COLO829 (cell line): ENCODE results near the gene FAM171A2.

Experiments
- DNase-seq: peaks from one replicate; pipeline ENCODE4 v3.0.0; 2012; ENCODE audit warnings: low spot score

The FAM171A2 gene

DNA sequence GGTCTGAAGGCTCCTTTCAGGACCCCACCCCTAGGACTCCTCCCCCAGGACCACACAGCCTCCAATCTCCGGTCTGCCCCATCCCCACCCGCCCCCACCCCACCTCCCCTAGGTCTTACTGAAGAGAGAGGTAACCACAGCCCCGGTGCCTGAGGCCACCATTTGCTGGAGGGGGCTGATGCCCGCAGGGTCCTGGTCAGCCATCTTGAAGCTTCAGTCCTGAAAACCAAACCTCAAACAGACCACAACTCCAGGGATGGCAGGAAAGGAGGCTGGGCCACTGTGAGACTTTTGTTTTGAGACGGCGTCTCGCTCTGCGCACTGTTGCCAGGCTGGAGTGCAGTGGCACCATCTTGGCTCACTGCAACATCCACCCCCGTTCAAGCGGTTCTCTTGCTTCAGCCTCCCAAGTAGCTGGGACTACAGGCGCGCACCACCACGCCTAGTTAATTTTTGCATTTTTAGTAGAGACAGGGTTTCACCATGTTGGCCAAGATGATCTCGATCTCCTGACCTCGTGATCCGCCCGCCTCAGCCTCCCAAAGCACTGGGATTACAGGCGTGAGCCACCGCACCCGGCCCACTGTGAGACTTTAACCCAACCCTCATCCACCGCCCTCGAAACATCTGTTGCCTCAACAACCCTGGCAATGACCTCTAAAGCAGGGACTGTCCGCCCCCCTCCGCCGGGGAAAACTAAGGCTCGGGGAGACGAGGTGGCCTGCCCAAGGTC lies 40.1 kb downstream of the FAM171A2 start:
- DNase-seq, result no peak

DNA sequence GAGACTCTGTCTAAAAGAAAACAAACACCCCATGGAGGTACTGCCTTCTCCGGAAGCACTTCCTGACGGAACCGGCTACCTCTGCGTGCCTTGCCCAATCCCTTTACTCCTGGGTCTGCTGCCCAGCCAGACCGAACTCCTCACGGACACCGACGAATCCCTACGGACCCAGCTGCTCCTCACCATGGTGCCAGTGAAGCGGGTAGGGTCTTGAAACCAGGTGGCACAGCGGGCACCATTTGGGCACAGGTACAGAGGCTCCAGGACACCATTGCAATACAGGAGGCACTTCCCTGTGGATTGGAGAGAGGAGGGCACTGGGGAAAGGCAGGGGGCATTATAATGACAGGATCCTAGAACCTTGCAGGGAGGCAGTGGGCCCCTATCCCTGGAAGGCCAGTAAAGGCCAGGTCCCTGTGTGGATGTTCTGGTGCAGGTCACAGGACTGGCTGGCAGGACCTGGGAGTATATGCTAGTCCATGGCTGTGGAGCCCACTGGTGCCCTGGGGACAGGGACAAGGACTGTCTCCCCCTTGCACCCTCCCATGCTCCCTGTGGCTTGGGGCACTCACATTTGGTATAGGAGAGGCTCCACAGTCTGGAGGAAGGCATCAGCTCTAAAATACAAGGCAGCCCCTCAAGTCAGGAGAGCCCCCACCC lies 41.3 kb downstream of the FAM171A2 start:
- no peak for DNase-seq

DNA sequence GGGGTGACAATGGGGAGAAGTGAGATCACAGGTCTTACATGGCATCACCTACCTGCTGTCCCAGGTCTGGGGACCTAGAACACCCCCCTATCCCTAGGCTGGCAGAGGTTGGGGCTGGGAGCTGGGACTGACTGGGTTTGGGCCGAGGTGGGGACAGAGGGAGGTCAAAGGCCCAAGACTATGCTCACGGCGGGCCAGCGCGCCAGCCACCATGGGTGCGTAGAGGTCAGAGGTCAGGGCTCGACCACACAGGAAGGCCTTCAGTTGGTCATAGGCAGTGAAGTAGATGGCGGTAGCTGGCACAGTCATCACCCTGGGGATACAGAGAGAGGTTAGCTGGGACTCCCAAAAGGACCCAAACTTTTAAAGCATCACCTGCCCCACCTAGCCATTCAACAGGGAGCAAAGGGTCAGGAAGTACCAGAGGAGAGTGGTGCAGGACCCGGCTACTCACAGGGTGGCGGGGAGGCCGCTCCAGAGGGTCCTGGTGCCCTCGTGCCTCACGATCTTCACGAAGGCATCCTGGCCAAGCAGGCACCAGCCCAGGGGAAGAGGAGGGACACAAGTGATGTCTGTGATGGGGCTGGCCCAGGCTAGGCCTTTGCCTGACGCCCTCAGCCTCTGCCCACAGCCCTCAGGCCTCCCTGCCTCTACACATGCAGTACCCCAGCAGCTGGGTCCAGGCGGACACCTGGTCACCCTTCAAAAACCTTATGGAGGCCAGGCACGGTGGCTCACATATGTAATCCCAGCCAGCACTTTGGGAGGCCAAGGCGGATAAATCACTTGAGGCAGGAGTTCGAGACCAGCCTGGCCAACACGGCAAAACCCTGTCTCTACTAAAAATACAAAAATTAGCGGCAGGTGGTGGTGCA lies 42.2 kb downstream of the FAM171A2 start:
- DNase-seq, result no peak

DNA sequence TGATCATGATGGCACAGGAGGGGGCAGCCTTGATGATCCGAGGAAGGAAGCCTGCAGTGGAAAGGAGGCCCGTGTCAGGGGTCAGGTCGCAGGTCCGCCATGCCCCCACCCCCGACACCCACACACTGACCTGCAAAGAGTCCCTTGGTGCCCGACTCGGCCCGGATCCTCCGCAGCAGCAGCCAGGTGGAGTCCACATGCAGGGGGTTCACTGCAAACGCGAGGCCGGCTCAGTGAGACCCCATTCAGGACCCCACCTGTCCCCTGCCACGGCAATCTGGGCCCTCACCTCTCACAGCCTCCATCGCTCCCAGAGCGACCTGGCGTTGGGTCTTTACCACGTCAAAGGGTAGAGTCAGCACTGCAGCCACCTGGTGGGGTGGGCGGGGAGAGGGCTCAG lies 43.6 kb downstream of the FAM171A2 start:
- no peak for DNase-seq

GRCh38 chr17:44318077-44318892 lies 45.4 kb downstream of the FAM171A2 start:
- no peak for DNase-seq

DNA sequence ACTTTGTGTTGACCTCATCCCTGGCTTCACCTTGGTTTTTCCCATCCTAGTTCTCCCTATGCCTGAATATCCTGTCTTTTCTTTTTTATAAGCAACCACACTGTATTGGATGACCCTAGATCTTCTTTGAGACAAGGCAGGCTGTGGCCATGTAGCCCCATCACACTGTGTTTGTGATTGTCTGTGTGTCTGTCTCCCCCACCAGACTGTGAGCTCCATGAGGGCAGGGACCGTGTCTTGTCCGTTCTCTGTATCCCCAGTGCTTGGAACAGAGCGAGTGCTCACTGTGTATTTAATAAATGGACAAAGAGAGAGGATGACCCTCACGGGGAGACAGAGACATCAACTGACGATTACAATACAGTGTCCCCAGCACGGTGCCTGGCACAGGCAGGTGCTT lies 46.1 kb downstream of the FAM171A2 start:
- no peak for DNase-seq

DNA sequence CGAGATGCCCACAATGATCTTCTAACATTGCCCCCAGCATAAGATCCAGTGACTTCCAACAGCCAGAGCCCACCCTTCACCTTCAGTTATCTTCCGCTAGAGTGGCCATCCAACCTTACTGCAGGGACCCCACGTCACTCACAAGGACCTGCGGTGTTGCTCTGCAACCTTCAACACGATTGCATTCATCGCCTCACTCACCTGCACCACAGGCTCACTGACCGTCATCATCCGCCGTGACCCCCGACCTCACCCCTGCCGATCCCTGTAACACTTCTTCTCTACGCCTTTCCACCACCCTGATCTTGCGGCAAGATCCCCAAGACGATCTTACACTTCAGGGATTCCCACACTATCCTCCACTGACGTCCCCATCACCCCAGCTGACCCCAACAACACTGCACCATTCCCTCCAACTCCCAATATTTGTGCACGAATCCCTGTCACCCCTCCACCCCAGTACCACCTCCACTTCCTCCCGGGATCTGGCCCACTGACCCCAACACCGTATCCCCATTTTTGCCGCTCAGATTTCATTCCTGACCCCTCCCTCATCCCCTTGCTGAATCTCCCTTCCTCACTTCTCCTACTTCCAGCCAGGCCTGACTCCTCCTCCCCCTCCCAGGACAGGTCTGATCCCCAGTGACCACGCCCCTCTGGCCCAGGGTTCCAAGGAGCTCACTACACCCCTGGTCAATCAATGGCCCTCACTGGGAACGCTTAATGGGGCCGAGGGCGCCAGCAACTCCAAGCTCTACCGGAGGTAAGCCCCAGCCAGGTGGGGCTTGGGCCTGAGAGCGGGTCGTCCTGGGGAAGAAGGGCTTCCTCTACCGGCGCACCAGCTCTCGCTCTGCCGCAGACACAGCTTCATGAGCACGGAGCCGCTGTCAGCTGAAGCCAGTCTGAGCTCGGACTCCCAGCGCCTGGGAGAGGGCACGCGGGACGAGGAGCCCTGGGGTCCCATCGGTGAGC lies 47.6 kb downstream of the FAM171A2 start:
- no peak for DNase-seq

DNA sequence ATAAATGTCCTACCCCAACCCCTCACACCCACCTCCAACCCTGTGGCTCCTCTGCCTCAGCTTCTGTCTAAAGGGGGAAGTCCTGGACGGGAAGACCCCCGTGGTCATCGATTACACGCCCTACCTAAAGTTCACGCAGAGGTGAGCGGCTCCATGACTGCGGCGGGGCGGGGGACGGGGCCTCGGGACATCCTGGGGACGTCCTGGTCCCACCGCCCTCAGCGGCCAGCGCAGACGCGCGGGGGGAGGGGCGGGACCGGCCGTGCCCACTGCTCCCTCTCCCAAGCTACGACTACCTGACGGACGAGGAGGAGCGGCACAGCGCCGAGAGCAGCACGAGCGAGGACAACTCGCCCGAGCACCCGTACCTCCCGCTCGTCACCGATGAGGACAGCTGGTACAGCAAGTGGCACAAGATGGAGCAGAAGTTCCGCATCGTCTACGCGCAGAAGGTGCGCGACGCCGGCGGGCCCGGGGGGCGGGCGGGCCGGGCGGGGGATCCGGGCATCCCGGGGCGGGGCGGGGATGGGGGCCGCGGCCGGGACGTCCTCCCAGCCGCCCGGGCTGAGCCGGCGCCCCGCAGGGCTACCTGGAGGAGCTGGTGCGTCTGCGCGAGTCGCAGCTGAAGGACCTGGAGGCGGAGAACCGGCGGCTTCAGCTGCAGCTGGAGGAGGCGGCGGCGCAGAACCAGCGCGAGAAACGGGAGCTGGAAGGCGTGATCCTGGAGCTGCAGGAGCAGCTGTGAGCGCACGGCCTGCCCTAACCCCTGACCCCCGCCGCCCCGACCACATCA lies 48.6 kb downstream of the FAM171A2 start:
- no peak for DNase-seq

DNA sequence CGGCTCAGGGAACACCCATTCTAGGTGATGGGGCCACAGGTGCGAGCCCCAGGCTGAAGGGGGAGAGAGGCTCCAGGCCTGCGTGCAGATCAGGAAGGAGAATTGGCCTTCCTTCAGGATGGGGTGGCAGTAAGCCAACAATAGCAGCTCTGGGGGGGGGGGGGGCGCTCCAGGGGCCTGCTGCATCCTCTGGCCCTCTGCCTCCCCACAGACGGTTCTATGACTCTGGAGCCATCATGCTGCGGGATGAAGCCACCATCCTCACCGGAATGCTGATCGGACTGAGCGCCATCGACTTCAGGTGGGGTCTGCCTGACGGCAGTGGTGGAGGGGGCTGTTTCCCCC lies 49.2 kb downstream of the FAM171A2 start:
- no peak for DNase-seq

GRCh38 chr17:44314031-44314430 lies 49.6 kb downstream of the FAM171A2 start:
- DNase-seq, result no peak

DNA sequence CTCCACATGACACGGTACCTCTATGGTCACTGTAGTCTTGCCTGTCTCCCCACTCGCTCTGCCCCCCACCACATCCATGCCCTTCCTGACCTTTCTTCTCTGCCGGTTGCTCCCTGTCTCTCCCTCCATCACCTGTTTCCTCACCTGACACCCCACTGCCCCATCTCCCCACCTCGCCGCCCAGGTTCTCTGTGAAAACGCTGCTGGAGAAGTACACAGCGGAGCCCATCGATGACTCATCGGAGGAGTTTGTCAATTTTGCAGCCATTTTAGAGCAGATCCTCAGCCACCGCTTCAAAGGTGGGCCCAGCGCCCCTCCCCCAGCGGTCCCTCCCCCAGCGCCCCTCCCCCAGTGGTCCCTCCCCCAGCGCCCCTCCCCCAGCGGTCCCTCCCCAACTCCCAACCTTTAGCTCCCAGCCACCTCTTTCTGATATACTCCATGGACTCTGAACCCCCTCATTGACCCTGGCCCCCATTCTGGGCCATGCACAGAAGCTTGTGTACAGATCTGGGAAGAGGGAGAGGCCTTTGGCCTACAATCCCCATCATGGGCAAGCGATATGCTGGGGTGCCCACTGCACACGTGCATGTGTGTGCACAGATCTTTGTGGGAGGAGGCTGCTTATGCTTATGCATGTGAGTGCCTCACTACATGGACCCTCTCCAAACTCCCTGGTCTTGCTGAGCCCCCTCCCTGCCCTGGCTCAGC lies 51.1 kb downstream of the FAM171A2 start:
- DNase-seq, result no peak

GRCh38 chr17:44311562-44312181 lies 52.0 kb downstream of the FAM171A2 start:
- no peak for DNase-seq

DNA sequence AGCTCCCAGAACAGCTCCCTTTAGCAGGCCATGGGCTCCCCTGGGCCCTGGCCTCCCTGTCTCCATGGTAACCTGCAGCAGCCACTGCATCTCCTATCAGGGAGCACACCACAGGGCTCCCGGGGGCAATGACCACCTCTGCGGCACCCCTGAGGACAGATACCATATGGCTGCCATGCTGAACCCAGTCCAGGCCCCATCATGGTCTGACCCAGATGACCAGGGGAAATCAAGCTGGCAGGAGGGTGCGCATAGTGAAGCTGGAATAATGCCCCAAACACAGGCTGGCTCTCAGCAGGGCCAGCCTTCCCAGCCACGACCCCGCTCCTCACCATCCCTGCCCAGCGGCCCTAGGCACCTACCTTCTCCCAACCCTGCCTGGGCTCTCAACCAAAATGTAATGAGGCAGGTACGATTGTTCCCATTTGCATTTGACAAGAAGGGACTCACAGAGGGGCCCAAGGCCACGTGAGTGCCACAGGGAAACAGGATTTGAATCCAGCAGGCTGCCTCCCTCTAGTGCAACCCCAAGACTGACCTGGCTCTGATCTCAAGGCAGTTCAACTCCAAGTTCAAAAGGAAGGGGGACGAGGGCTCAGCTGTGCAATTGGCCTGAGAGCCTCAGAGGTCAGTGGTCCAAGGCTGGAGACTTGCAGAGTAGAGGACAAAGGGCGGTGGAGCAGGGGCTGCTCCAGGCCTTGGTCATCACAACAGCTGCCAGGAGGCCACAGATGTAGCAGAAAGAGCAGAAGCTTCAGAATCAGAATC lies 52.9 kb downstream of the FAM171A2 start:
- no peak for DNase-seq

DNA sequence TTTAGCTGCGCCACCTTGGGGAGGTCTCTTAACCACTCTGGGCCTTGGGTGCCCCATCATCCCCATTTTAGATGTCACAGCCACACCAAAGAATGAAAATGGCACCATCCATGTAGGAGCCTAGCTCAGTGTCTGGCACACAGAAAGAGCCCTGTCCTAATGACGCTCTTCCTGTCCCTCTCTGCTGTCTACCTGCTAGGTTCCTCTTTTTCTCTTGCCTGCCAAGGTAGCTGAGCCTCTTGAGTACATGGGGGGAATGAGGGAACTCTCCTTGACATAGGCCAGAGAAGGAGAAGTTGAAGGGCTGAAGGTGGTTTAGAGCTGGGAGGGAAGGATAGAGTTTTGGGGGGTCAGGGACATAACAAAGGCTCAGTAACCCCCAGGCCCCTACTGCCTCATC lies 53.5 kb downstream of the FAM171A2 start:
- no peak for DNase-seq

DNA sequence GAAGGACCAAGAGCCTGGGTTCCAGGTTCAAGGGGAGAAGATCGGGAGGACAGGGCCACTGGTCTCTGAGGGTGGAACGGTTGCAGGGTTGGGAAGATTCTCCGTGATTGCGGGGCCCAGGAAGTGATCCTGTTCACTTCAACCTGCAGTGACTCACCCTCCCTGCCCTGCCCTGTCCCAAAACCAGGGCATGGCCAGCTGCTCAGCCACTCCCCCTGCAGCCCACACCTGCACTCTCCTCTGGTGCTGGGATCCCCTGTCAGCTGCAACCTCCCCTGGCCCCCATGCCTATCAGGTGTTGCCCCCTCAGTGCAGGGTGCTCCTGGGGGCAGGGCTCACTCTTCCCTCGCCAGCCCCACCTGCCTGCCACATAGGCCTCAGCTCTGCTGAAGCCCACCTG lies 54.2 kb downstream of the FAM171A2 start:
- no peak for DNase-seq

DNA sequence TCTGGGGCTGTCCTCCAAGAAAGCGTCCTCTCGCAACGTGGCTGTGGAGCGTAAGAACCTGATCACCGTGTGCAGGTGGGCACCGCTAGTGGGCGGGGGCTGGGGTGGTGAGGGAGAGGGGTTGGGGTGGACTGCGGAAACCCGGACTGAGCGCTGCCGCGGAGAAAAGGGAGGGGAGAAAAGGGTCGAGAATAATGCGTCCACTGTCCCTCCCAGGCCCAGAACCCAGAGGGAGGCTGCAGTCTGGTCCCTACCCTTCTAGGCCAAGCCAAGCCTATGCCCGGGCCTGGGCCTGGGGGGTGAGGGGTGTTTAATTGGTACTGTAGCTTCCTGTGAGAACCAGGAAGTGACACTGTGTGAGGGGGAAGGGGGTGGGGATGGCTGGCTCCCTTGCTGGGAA lies 54.8 kb downstream of the FAM171A2 start:
- no peak for DNase-seq

- peak; percentile 81 for DNase-seq
Observed at GRCh38 chr17:44308320-44308818, 55.3 kb downstream of the FAM171A2 start, which contains the start of gene RUNDC3A. Gene RUNDC3A, plus strand, starts transcription at chr17:44308601. Its CDS starts 232 bp downstream, at chr17:44308833.
